Activated B cell treated with CpG ODN at 0.5 μM for 24 hours (primary cell): ENCODE measurements around the gene PLAAT3. TPM values are rescaled to one million over a fixed set of nuclear protein-coding genes. Genes with fewer than 3 reads are reported as not detected.

Experiments used
- ATAC-seq: fragments of 200-7000 bp; cut with Tn5 transposase; one replicate; pipeline ENCODE4 v1.10.0; 2021; ENCODE audit warnings: low read depth, mild to moderate bottlenecking, moderate library complexity
- CTCF ChIA-PET: fragments of 350-600 bp; sonication (Branson Sonifier 250); formaldehyde crosslinking; loops from one replicate; lab custom pipeline; 2021; ENCODE audit warnings: antibody characterized with exemption; lab: Charles Lee
- POLR2A ChIA-PET: fragments of 350-600 bp; sonication (Branson Sonifier 250); formaldehyde crosslinking; loops from one replicate; lab custom pipeline; 2021; ENCODE audit warnings: antibody characterized with exemption; lab: Charles Lee
- DNase-seq: peaks from one replicate; pipeline ENCODE4 v3.0.0; 2022
- H3K27ac Mint-ChIP-seq: one replicate; pipeline ENCODE4 v1.8.0; 2020; ENCODE audit warnings: mixed read lengths
- H3K27me3 Mint-ChIP-seq: one replicate; pipeline ENCODE4 v1.8.0; 2021; ENCODE audit warnings: mixed read lengths
- H3K36me3 Mint-ChIP-seq: one replicate; pipeline ENCODE4 v1.8.0; 2021; ENCODE audit warnings: low read depth, mixed read lengths
- H3K4me1 Mint-ChIP-seq: one replicate; pipeline ENCODE4 v1.8.0; 2021; ENCODE audit warnings: mixed read lengths
- H3K4me3 Mint-ChIP-seq: one replicate; pipeline ENCODE4 v1.8.0; 2020; ENCODE audit warnings: mild to moderate bottlenecking, mixed read lengths
- H3K9me3 Mint-ChIP-seq: one replicate; pipeline ENCODE4 v1.8.0; 2020; ENCODE audit warnings: mixed read lengths
- intact Hi-C: fragments of 100-400 bp; cut with micrococcal nuclease; formaldehyde crosslinking; loops from one replicate; pipeline ENCODE4 v1.15.1; 2024
- total RNA-seq: library from RNA; stranded (reverse); gene quantifications from 2 replicates; pipeline ENCODE4 v1.2.3, GENCODE V29; 2022
- TF ChIP-seq, protein P1 (sequence below): fragments of 200-600 bp; IDR thresholded peaks from one replicate; pipeline ENCODE4 v1.8.0; 2022; ENCODE audit warnings: antibody characterized with exemption, mild to moderate bottlenecking

Gene PLAAT3
- total RNA-seq, 1 donor from 2014 or later = 0.82 TPM

DNA sequence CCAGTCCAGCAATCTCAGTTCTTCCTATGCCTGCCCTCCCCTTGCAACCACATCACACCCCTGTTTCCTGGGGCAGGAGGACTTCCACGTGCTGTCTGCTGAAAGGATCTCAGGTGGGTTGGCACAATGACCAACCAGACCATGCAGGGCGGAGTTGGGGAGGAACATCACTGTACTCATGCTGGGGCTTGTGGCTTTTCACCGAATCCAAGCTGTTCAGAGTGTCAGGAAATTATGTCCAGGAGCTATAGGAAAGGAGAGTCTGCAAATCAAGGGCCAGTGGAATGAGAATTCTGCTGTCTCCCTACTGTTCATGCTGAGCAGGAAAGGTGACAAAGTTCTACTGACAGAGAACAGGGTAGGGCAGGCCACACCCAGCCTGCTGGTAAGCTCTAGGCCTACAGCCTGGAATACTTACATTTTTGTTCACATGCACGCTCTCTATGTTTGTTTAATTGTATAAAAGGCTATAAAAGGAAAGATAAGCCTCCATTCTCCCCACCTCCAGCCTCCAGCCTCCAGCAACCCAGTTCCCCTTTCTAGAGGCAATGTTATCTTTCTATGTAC lies 49.4 kb downstream of the PLAAT3 start:
- ChIA-PET POLR2A (no interaction called here), CTCF (no interaction called here)
- H3K9me3 Mint-ChIP-seq = no peaks in the 10 kb centered on the region
- no peak for ATAC-seq
- intact Hi-C loops = loop anchor here (5.0 to 10.0 kb wide), 3 partner anchors 47 to 1013 kb away; partner anchors contain the start of genes PLAAT3 and SLC3A2
- no peaks in the 10 kb centered on the region for H3K36me3 Mint-ChIP-seq
- H3K4me1 Mint-ChIP-seq = peaks cover 49% of the 10 kb centered on the region
- TF ChIP-seq, protein P1, sequence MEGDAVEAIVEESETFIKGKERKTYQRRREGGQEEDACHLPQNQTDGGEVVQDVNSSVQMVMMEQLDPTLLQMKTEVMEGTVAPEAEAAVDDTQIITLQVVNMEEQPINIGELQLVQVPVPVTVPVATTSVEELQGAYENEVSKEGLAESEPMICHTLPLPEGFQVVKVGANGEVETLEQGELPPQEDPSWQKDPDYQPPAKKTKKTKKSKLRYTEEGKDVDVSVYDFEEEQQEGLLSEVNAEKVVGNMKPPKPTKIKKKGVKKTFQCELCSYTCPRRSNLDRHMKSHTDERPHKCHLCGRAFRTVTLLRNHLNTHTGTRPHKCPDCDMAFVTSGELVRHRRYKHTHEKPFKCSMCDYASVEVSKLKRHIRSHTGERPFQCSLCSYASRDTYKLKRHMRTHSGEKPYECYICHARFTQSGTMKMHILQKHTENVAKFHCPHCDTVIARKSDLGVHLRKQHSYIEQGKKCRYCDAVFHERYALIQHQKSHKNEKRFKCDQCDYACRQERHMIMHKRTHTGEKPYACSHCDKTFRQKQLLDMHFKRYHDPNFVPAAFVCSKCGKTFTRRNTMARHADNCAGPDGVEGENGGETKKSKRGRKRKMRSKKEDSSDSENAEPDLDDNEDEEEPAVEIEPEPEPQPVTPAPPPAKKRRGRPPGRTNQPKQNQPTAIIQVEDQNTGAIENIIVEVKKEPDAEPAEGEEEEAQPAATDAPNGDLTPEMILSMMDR = no peak
- no peak for DNase-seq
- H3K27ac Mint-ChIP-seq = no peak overlapping the region
- peaks cover 7% of the 10 kb centered on the region for H3K27me3 Mint-ChIP-seq
- no peak overlapping the region for H3K4me3 Mint-ChIP-seq

DNA sequence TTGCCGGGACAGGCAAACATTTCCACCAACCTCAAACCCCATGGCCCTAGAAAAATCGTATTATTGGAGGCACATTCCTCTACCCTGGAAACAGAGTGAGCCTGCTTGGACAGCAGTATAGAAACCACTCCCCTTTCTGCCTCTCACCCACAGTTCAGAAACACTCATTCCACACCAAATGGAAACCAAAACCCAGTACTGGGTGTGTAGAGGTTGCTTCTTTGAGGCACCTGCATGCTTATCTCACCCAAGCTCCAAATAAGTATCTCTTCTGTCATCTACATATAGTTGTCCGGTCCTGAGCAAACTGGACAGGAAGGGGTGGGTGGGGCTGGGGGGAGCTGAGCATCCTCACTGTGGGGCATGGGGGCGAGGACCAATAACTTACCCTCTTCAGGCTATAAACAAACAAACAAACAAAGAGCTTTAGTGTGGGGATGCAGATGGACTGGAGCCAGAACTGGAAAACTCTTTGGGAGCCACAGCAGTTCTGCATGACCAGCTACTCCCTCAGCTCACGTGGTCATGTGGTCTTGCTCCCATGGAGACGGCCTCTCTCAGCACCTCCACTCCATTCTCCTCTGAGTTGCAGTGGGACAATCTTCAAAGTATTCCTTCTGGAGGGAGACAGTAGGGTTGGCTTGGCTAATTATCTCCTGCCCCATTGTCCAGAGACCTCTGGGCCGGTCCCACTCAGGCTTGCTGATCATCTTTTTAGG lies 50.0 kb downstream of the PLAAT3 start:
- peaks cover 8% of the 10 kb centered on the region for H3K27me3 Mint-ChIP-seq
- CTCF ChIA-PET = no interaction called here
- no peaks in the 10 kb centered on the region for H3K9me3 Mint-ChIP-seq
- H3K4me1 Mint-ChIP-seq = peaks cover 49% of the 10 kb centered on the region
- TF ChIP-seq, protein P1 = no peak
- POLR2A ChIA-PET = no interaction called here
- no peak for DNase-seq
- no peak overlapping the region for H3K27ac Mint-ChIP-seq
- no peaks in the 10 kb centered on the region for H3K36me3 Mint-ChIP-seq
- no peak for ATAC-seq
- intact Hi-C loops = loop anchor here (10.0 kb wide), 1 partner anchor 679 kb away; the partner anchor contains the start of gene SLC3A2
- H3K4me3 Mint-ChIP-seq = no peak overlapping the region

DNA sequence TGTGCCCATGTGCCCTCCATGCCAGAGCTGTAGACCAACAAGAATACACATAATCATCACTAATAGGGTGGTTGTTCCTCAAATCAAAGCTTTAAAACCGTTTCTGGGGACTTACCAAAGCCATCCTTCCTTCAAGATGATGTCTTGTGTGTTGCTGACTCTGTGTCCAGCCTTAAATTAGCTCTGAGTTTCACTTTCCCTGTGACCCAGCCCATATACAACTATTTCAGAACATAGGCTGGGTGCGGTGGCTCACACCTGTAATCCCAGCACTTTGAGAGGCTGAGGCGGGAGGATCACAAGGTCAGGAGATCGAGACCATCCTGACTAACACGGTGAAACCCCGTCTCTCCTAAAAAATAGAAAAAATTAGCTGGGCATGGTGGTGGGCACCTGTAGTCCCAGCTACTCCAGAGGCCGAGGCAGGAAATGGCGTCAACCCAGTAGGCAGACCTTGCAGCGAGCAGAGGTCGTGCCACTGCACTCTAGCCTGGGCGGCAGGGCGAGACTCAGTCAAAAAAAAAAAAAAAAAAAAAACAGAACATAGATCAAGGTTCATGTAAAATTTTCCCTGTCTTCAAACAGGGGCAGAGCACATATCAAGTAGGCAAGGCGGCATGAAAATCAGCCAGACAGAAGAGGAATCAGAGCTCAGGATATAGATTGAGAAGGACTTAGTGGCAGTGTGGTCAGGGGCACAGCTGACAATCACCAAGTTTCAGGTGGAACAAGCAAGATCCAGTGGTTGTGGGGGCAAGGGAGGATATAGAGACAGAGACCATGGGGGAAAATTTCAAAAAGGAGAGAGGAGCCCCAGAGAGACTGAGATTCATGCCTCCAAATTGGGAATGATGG lies 50.8 kb downstream of the PLAAT3 start, which contains the start of gene PLAAT2:
Gene PLAAT2, minus strand, starts transcription at position 179 of the 855 bp plus-strand sequence. Its CDS starts 55 bp downstream, at position 124.
- ATAC-seq = no peak
- TF ChIP-seq, protein P1 = no peak
- intact Hi-C loops = loop anchor here (10.0 kb wide), 1 partner anchor 679 kb away; the partner anchor contains the start of gene SLC3A2
- no peak for DNase-seq
- ChIA-PET CTCF (no interaction called here), POLR2A (no interaction called here)
- H3K4me1 Mint-ChIP-seq = peaks cover 45% of the 10 kb centered on the region
- no peak within 1 kb of the TSS for H3K27ac Mint-ChIP-seq
- H3K4me3 Mint-ChIP-seq = no peak within 1 kb of the TSS
- H3K27me3 Mint-ChIP-seq = peaks cover 8% of the 10 kb centered on the region
- H3K9me3 Mint-ChIP-seq = no peaks in the 10 kb centered on the region
- H3K36me3 Mint-ChIP-seq = no peaks in the 10 kb centered on the region

DNA sequence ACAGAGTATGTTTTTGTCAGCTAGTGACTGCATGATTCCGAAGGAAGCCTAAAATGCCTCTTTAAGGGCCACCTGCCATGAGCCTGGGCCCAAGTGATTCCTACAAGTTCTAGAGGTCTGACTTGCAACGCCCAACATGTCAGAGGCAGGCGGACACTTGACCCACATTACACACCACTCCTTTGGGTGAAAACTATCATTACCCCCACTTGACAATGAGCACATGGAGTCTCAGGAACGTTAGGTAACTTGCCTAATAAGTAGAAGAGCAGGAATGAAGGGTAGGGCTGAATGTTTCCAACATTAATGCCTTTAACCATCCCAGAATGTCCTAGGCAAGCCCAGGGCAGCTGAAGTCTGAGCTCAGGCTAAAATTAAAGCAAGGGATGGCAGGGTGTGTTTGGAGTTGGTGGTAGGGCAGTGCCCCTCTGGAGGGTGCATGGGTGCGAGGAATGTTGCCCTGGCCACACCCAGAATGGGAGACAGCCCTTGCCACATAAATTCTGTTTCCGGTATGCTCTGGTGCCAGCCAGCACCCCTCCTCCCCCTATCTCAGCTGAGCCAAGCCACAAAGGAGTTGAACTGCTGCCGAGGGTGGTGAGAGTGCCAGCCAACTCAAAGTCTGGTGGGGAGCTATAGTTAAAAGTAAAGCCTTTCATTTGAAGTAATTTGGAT lies 53.6 kb downstream of the PLAAT3 start:
- intact Hi-C loops = loop anchor here (10.0 kb wide), 1 partner anchor 676 kb away; the partner anchor contains the start of gene SLC3A2
- TF ChIP-seq, protein P1 = no peak
- no peaks in the 10 kb centered on the region for H3K9me3 Mint-ChIP-seq
- ATAC-seq (no peak), DNase-seq (no peak)
- CTCF ChIA-PET = no interaction called here
- peaks cover 20% of the 10 kb centered on the region for H3K4me1 Mint-ChIP-seq
- no peak overlapping the region for H3K4me3 Mint-ChIP-seq
- peaks cover 8% of the 10 kb centered on the region for H3K27me3 Mint-ChIP-seq
- H3K27ac Mint-ChIP-seq = no peak overlapping the region
- POLR2A ChIA-PET = no interaction called here
- no peaks in the 10 kb centered on the region for H3K36me3 Mint-ChIP-seq
